ENCODE data around the gene RHOT2. TPM values are rescaled to one million over a fixed set of nuclear protein-coding genes. Genes with fewer than 3 reads are reported as not detected.
A peak's percentile ranks its signal among the peaks of the same experiment; 100 is the strongest.

RHOT2 gene
- total RNA-seq, 4 donors from 2014 or later = 68.6 to 188 (median 106) TPM

GRCh38 chr16:676913-677312 lies 9.0 kb downstream of the RHOT2 start:
- WGBS, 2 donors = 73 to 82% methylated on average over 18 to 21 of the region's 23 CpGs
- Histone ChIP-seq H3K4me3 (no peak overlapping the region), H3K4me1 (peaks cover 0 to 45% (median 28%) of the 10 kb centered on the region in 4 donors), H3K36me3 (peaks cover 0 to 37% (median 3%) of the 10 kb centered on the region in 3 donors), H3K27me3 (no peaks in the 10 kb centered on the region), H3K9me3 (no peaks in the 10 kb centered on the region), H3K27ac (no peak overlapping the region)
- no peak for TF ChIP-seq POLR2A (IDR thresholded peaks at IDR 0.05)
- TF ChIP-seq EP300 (IDR thresholded peaks at IDR 0.05) = no peak
- TF ChIP-seq CTCF (IDR thresholded peaks at IDR 0.05) = no peak
- no peak for DNase-seq (ENCODE audit: low spot score in 2 of 2)

GRCh38 chr16:677316-678190 lies 9.6 kb downstream of the RHOT2 start:
- no peak for DNase-seq (ENCODE audit: low spot score in 2 of 2)
- Histone ChIP-seq H3K36me3 (peaks cover 0 to 37% (median 9%) of the 10 kb centered on the region in 3 donors), H3K27ac (no peak overlapping the region), H3K9me3 (no peaks in the 10 kb centered on the region), H3K27me3 (no peaks in the 10 kb centered on the region), H3K4me3 (no peak overlapping the region), H3K4me1 (peaks cover 0 to 51% (median 32%) of the 10 kb centered on the region in 4 donors)
- TF ChIP-seq EP300 (IDR thresholded peaks at IDR 0.05) (no peak), CTCF (IDR thresholded peaks at IDR 0.05) (no peak), POLR2A (IDR thresholded peaks at IDR 0.05) (no peak)
- 58 to 62% methylated on average over 30 to 42 of the region's 57 CpGs for WGBS, 2 donors

- no peaks in the 10 kb centered on the region for H3K27me3 ChIP-seq
- TF ChIP-seq POLR2A (IDR thresholded peaks at IDR 0.05) = no peak
- peaks cover 0 to 37% (median 15%) of the 10 kb centered on the region in 3 donors for H3K36me3 ChIP-seq
- peaks cover 0 to 59% (median 40%) of the 10 kb centered on the region in 4 donors for H3K4me1 ChIP-seq
- no peak overlapping the region for H3K27ac ChIP-seq
- no peak for DNase-seq (ENCODE audit: low spot score in 2 of 2)
- H3K9me3 ChIP-seq = no peaks in the 10 kb centered on the region
- no peak overlapping the region for H3K4me3 ChIP-seq
- 78 to 90% methylated on average over 3 to 21 of the region's 21 CpGs for WGBS, 2 donors
Observed at GRCh38 chr16:678209-678857, 10.4 kb downstream of the RHOT2 start.

DNA sequence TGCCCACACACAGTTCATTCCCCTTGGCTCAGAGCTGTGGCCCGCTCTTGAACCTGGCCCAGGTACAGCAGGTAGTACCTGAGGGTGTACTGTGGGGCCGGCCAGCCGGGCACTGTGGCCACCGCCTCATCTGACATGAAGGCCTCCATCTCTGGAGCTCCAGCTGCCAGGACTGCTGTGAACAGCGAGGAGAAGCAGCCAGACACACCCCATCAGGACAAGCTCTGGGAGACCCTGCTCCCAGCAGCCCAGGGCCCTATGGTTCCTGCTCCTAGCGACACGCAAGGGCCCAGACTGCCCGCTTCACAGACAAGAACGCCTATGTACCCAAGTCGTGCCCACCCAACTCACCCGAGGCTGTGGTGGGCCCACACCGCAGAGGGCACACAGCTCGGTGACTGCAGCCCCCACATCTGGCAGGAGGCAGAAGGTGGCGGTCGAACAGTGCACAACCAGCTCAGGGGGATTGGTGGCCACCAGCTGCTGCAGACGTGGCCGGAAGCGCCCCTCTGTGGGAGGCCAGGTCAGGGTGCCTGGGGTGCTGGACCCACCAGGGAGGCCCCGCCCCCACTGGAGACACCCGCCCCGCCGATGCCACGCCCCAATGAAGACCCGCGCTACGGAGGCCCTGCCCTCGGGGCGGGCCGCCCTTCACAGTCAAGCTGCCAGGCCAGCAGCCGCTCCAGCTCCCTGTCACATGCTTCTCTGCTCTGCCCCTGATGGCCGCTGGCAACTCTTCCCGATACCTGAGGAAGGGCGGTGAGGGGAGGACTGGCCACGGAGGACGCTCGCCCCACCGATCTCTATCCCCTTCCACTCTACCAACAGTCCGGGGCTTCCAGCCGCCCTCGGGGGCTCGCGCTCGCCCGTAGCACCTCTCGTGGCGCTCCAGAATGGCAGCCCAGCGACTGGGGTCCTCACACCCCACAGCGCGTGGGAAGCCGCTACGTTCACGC lies 11.2 kb downstream of the RHOT2 start:
- H3K27me3 ChIP-seq = no peaks in the 10 kb centered on the region
- DNase-seq (ENCODE audit: low spot score in 2 of 2) = peak in 1 of 2 donors; percentile 39
- H3K9me3 ChIP-seq = no peaks in the 10 kb centered on the region
- H3K36me3 ChIP-seq = peaks cover 0 to 29% (median 15%) of the 10 kb centered on the region in 3 donors
- TF ChIP-seq CTCF (IDR thresholded peaks at IDR 0.05) = no peak
- peak in 1 of 2 donors; percentile 12 for TF ChIP-seq EP300 (IDR thresholded peaks at IDR 0.05)
- peak; percentile 28 to 31 for TF ChIP-seq POLR2A (IDR thresholded peaks at IDR 0.05)
- H3K27ac ChIP-seq = peak overlapping the region; percentile 81 to 97 (median 90)
- peak overlapping the region; percentile 45 to 91 (median 85) for H3K4me3 ChIP-seq
- WGBS, 2 donors = 20 to 56% methylated on average over 17 to 50 of the region's 52 CpGs
- H3K4me1 ChIP-seq = peaks cover 0 to 63% (median 44%) of the 10 kb centered on the region in 4 donors
